Left lobe of liver (tissue), 2 donors: ENCODE results near the gene CRB2. TPM values are rescaled to one million over a fixed set of nuclear protein-coding genes. Genes with fewer than 3 reads are reported as not detected.

ENCODE experiments used
- ATAC-seq: fragments of 200-7000 bp; cut with Tn5 transposase; one replicate; pipeline ENCODE4 v1.9.1; 2020; ENCODE audit warnings: mild to moderate bottlenecking, moderate library complexity
- DNase-seq: peaks from one replicate; pipeline ENCODE4 v3.0.0-alpha.2; 2020; ENCODE audit warnings: low spot score
- total RNA-seq: library from RNA; stranded (reverse); gene quantifications from one replicate; pipeline ENCODE4 v1.2.1, GENCODE V29; 2021
- donor health status: DM: no; HTN: no; CAD: no; lungs with moderate emphysema.
- donor health status: DM: no; HTN: yes; CAD: no.

Gene CRB2
- total RNA-seq = not detected

- DNase-seq (no peak), ATAC-seq (no peak)
Measured at GRCh38 chr9:123355761-123356431, at the start of gene CRB2. TSS of gene CRB2 (plus strand) at chr9:123356197. CDS start at chr9:123356261, 64 bp downstream.

GRCh38 chr9:123309611-123310010 is 46.4 kb upstream of the CRB2 start:
- no peak for DNase-seq
- ATAC-seq = no peak

GRCh38 chr9:123310551-123311249 is 45.3 kb upstream of the CRB2 start:
- ATAC-seq = peak; percentile 73
- no peak for DNase-seq

- no peak for ATAC-seq
- no peak for DNase-seq
Measured at GRCh38 chr9:123311250-123311752, 44.7 kb upstream of the CRB2 start.

- ATAC-seq (no peak), DNase-seq (no peak)
Measured at GRCh38 chr9:123312306-123312877, 43.6 kb upstream of the CRB2 start.

GRCh38 chr9:123314617-123315016 is 41.4 kb upstream of the CRB2 start:
- DNase-seq = no peak
- ATAC-seq = no peak

- ATAC-seq (no peak), DNase-seq (no peak)
Measured at GRCh38 chr9:123315635-123316034, 40.4 kb upstream of the CRB2 start.

GRCh38 chr9:123316053-123316718 is 39.8 kb upstream of the CRB2 start:
- ATAC-seq = peak; percentile 48
- no peak for DNase-seq

GRCh38 chr9:123318202-123318601 is 37.8 kb upstream of the CRB2 start:
- no peak for ATAC-seq
- no peak for DNase-seq

GRCh38 chr9:123318961-123319421 is 37.0 kb upstream of the CRB2 start:
- DNase-seq (no peak), ATAC-seq (peak; percentile 23)

GRCh38 chr9:123319541-123320339 is 36.3 kb upstream of the CRB2 start:
- no peak for ATAC-seq
- DNase-seq = no peak

- DNase-seq (no peak), ATAC-seq (no peak)
Measured at GRCh38 chr9:123320814-123321213, 35.2 kb upstream of the CRB2 start.

GRCh38 chr9:123321616-123322272 is 34.3 kb upstream of the CRB2 start:
- ATAC-seq (no peak), DNase-seq (no peak)

GRCh38 chr9:123322273-123323195 is 33.5 kb upstream of the CRB2 start:
- no peak for ATAC-seq
- no peak for DNase-seq

- no peak for ATAC-seq
Measured at GRCh38 chr9:123323196-123324013, 32.6 kb upstream of the CRB2 start.

GRCh38 chr9:123324767-123325183 is 31.2 kb upstream of the CRB2 start:
- ATAC-seq (peak; percentile 93), DNase-seq (peak; percentile 84)

More at GRCh38 chr9:123323196-123324013, 32.6 kb upstream of the CRB2 start:
- DNase-seq = no peak

GRCh38 chr9:123326187-123326586 is 29.8 kb upstream of the CRB2 start:
- ATAC-seq (no peak), DNase-seq (no peak)

- no peak for ATAC-seq
Measured at GRCh38 chr9:123326662-123327093, 29.3 kb upstream of the CRB2 start.

More at GRCh38 chr9:123326662-123327093, 29.3 kb upstream of the CRB2 start:
- no peak for DNase-seq
